ELR (cell line): ENCODE measurements around the gene COPG1.
"Not testable (repeated sequence)": the region's sequence is repeated elsewhere in the genome, so short reads cannot be mapped to it uniquely, and the experiment has no call there.

Experiments used
- DNase-seq: peaks from one replicate; pipeline ENCODE4 v3.0.0-alpha.2; 2015; ENCODE audit warnings: low read depth

The COPG1 gene

DNA sequence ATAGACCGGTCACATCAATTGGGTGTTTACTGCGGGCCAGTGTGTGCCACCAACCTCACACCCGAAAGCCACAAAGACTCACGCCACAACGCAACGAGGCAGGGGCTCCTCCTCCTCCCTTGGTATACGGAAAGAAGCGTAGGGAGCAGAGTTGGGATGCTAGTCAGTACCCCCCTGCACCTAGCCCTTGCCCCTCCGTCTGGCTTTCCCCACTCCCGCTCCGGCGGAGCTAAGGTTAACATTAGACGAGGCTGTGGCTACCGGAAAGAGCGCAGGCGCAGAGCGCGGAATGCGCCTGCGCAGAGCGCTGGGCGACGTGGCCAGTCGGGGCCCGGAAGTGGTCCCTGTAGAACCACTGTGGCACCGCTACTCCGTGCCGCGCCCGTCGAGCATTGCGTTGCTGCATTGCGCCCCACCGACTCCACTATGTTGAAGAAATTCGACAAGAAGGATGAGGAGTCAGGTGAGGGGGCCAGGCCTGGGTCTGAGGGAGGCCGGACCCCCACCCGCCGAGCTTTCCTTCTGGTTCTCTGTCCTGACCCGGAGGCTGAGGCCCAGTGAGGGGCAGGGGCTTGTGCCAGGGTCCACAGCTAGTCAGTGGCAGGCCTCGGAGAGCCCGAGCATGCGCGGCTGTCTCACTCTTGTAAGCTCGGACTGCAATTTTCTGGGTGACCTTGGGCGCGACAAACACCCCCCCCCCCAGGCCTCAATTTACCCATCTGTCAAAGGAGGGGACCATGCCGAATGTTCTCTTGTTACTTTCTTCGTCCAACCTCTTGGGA, at the start of gene COPG1:
Gene COPG1 (plus strand): TSS at position 323 of the 782 bp plus-strand sequence. CDS start 104 bp downstream, at position 427.
- DNase-seq, result peak; percentile 89

GRCh38 chr3:129204473-129204872, 44.9 kb upstream of the COPG1 start:
- DNase-seq, result no peak

- no peak for DNase-seq
These were observed 44.1 kb upstream of the COPG1 start for GRCh38 chr3:129205109-129205832.

DNA sequence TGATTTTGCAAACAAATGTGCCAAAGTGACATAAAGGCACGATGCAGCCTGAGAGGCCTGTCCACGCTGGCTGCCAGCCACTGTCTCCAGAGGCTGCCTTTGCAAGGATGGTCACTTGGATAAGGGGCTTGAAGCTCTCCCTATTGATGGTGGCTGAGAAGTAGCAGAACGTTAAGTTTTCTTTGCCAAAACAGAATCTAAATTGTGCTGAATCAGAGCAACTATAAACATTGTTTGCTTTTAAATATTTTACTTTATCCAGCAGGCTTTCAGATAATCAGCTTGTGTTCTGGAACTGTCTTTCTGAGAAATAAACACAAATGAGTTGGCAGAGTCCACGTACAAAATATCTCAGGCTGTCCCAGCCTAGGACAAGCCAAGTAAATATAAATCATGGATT, 41.9 kb upstream of the COPG1 start:
- DNase-seq, result no peak

DNA sequence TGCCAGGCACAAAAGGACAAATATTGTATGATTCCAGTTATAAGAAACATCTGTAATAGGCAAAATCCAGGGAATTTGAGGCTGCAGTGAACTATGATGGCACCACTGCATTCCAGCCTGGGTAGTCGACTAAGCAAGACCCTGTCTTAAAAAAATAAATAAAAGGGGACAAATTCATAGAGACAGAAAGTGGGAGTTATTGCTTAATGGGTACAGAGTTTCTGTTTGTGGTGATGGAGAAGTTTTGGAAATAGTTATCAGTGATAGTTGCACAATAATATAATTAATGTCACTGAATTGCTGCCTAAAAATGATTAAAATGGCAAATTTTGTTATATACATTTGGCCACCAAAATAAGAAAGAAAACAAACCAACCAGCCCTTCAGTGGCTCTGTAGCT, 38.1 kb upstream of the COPG1 start:
- no peak for DNase-seq

- peak; percentile 95 for DNase-seq
These were observed 37.6 kb upstream of the COPG1 start for GRCh38 chr3:129211772-129212171.

DNA sequence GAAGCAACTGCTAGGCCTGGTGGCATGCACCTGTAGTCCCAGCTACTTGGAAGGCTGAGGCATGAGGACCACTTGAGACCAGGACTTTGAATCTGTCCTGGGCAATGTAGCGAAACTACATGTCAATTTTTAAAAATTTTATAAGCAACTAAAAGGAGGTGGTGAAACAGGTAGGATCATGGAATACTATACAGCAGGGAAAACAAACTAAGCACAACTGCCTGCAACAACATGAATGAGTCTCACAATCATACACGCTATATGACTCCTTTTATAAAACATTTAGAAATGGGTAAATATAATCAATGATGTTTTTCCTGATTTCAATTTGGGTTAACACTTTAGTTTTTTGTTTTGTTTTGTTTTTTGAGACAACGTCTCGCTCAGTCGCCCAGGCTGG, 36.2 kb upstream of the COPG1 start:
- DNase-seq, result no peak

- DNase-seq, result no peak
These were observed 30.7 kb upstream of the COPG1 start for GRCh38 chr3:129218742-129219141.

DNA sequence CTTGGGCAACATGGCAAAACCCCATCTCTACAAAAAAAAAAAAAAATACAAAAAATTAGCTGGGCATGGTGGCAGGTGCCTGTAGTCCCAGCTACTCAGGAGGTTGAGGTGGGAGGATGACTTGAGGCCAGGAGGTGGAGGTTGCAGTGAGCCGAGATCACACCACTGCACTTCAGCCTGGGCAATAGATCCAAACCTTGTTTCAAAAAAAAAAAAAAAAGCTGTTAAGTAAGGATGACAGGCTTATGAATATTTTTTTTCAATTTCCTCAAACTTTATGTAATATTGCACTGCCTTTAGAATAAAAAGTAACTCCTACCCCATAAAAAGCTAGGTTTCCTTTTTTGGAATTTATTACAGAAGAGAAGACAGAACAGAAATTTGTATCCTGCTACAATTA, 25.0 kb upstream of the COPG1 start:
- DNase-seq, result not testable (repeated sequence)

DNA sequence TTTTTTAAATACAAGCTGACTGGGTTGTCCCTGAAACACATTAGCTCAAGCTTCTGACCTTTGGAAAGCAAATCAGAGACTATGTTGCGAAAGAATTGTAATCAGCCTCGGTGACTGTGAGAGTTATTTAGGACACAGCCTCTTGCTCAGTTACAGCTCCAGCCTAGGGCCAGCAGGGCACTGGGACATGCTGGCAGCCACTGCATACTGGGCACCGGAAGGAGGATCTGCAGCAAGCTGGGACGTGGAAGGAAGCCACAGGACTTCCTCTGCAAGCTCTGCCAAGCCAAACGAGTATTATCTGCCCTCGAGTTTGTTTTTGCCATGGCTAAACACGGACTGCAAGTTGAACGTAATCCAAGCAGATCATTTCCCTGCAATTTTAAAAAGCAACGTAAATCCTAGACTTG, 24.4 kb upstream of the COPG1 start:
- DNase-seq, result peak; percentile 68

- DNase-seq, result peak; percentile 96
These were observed 23.0 kb upstream of the COPG1 start for GRCh38 chr3:129226374-129226773.

- DNase-seq, result peak; percentile 95
These were observed 20.4 kb upstream of the COPG1 start for GRCh38 chr3:129228891-129229585.

DNA sequence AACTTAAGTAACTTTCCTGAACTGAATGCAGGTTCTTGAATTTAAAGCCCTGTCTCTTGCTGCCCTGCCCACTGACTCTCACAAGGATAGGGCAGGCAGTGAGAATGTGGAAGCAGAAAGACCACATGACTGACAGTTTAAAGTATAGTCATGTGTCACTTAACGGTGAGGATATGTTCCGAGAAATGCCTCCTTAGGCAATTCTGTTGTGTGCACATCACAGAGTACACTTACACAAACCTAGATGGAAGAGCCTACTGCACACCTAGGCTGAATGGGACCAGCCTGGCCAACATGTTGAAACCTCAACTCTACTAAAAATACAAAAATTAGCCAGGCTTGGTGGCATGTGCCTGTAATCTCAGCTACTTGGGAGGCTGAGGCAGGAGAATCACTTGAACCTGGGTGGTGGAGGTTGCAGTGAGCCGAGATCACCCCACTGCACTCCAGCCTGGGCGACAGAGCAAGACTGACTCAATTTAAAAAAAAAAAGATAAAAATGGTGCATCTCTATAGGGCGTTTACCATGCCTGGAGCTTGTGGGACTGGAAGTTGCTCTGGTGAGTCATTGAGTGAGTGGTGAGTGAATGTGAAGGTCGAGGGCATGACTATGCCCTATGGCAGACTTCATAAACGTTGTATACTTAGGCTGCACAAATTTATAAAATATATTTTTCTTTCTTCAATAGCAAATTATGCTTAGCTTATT, 18.9 kb upstream of the COPG1 start:
- peak; percentile 98 for DNase-seq

DNA sequence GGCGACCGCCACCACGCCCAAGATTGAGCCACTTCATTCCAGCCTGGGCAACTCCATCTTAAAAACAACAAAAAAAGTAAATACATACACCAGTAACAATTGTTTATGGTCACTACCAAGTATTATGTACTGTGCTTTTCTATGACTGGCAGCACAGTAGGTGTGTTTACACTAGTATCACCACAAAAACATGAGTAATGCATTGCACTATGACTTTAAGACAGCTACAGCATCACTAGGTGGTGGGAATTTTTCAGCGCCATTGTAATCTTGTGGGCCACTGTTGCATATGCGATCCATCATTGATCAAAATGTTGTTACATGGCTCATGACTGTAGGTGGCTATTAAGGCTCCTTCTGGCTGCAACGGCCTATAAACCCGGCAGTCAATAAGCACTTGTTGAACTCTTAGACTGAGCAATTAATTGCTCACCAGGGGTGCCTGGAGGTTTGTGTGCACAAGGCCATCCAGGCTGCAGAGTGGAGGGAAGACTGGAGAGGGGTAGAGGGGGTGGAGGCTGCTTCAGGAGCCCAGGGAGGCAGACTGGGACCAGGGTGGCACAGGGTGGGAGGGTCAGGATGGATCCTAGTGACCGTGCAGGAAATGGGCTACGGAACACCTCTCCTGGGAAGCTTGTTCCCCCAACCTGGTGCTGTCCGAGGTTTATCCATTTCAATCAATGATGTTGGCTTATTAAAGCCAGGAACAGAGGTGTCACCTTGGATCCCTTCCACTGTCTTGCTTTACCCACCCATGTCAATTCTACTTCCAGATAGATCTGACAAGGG, 17.9 kb upstream of the COPG1 start:
- peak; percentile 92 for DNase-seq

DNA sequence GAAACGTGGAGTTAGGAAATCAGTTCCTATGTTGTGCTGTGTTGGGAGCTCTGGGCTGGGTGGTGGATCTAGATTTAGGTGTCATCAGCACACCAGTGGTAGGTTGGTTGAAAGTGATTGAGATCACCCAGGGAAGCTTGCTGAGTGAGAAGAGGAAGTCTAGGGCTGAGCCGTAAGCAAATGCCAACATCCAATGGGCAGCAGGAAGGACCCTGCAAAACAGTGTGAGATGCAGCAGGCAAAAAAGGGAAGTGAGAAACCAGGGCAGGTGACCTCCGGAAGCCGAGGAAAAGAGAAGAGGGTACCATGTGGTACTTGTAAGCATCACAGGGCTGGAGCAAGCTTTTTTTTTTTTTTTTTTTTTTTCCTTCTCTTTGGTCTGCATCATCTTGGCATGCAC, 15.9 kb upstream of the COPG1 start:
- no peak for DNase-seq

DNA sequence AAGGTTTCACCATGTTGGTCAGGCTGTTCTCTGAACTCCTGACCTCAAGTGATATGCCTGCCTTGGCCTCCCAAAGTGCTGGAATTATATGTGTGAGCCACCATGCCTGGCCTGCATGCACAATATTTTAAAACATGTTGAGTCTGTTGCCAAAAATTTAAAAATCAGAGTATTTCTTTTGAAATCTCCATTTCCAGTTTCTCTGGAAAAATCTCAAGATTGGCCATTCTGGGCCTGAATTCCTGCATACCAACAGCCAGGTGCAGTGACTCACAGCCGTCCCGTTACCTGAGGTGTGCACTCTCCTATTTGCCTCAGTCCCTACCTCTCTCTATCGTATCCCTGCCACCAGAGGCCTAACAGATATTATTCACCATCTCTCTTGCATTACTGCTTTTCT, 15.0 kb upstream of the COPG1 start:
- no peak for DNase-seq

GRCh38 chr3:129235344-129235917, 14.0 kb upstream of the COPG1 start:
- DNase-seq, result no peak

DNA sequence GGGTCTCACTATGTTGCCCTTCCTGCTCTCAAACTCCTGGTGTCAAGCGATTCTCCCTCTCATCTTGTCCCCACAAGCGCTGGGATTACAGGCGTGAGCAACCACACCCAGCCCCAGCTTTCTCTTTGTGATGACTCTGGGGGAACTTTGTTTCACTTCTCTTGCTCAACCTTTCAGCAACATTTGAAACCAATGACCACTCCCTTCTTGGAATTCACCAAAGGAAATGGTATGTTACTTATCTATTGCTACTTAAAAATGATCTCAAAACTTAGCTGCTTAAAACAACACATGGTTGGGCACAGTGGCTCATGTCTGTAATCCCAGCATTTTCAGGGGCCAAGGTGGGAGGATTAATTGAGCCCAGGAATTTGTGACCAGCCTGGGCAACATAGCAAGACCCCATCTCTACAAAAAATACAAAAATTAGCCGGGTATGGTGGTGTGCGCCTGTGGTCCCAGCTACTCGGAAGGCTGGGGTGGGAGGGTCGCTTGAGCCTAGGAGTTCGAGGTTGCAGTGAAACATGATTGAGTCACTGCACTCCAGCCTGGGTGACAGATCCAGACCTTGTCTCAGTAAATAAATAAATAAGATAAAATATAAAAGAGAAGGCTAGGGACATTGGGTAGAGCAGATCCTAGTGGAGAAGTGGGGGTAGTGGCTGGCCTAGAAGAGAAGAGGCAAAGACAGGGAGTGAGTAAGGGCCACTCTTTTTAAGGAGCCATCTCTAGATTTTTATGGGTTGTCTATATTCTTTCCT, 10.3 kb upstream of the COPG1 start:
- DNase-seq, result peak; percentile 35

GRCh38 chr3:129239991-129240390, 9.4 kb upstream of the COPG1 start:
- DNase-seq, result no peak

GRCh38 chr3:129240436-129240835, 9.0 kb upstream of the COPG1 start:
- peak; percentile 31 for DNase-seq
